Measurements from ENCODE around the gene NTRK3. TPM values are rescaled to one million over a fixed set of nuclear protein-coding genes. Genes with fewer than 3 reads are reported as not detected.

NTRK3 gene
- polyA plus RNA-seq, 1 donor from 2014 or later, result 42.7 TPM

DNA sequence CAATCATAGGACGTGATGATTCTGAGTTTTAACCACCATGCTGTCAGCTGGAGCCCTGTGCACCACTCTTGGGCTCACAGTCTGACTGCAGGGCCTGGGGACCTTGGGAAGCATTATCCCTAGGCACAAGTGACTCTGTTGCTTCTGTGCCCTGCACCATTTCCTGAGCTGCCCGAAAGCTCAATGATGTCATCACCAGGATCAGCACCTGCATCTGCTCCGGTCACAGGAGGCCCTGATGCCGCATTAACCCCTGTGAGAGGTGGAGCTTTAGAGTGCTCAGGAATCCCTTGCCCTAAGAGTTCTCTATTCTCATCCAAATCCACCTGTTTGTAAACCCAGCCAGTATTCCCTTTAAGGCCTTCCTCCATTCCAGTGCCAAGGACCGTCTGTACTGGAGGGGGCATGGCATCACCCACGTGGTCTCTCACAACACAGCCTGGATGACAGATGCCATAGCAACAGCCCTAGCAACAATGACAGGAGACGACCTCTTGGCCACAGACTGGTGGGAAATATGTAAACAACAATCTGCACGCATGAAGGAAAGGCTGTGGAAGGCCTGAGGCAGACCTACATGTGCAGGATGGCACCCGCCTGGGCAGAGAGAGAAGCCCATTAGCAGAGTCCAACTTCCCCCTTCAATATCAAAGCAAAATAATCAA lies 37.9 kb downstream of the NTRK3 start:
- Histone ChIP-seq H3K9ac (ENCODE audit: low read length) (no peak overlapping the region), H3K4me2 (ENCODE audit: low read length) (no peak overlapping the region), H3K36me3 (ENCODE audit: insufficient read depth, low read length) (no peaks in the 10 kb centered on the region), H3K4me3 (ENCODE audit: low read length) (no peak overlapping the region), H3F3A (ENCODE audit: insufficient read depth, low read length, poor library complexity, severe bottlenecking) (no peaks in the 10 kb centered on the region), H4K20me1 (ENCODE audit: insufficient read depth) (peaks cover 10% of the 10 kb centered on the region), H3K27ac (ENCODE audit: low read length) (no peak overlapping the region), H3K27me3 (ENCODE audit: insufficient read depth, low read depth, low read length) (no peaks in the 10 kb centered on the region), H2AFZ (ENCODE audit: low read depth, low read length) (no peak overlapping the region), H3K79me2 (replicated peaks; ENCODE audit: insufficient read depth, low read length) (peaks cover 4% of the 10 kb centered on the region), H3K9me3 (ENCODE audit: low read length) (no peaks in the 10 kb centered on the region), H3K9me2 (ENCODE audit: insufficient read depth, low read length) (no peaks in the 10 kb centered on the region)
- no peak for TF ChIP-seq MXI1 (conservative IDR thresholded peaks at IDR 0.05; ENCODE audit: poor library complexity, severe bottlenecking)
- no peak for TF ChIP-seq EZH2 (IDR thresholded peaks at IDR 0.05; ENCODE audit: borderline replicate concordance, insufficient read depth, low read length, poor library complexity, severe bottlenecking)
- TF ChIP-seq POLR2AphosphoS5 (IDR thresholded peaks at IDR 0.05), result no peak
- no peak for TF ChIP-seq CTCF (IDR thresholded peaks at IDR 0.05; ENCODE audit: poor library complexity, severe bottlenecking)
- TF ChIP-seq TAF1 (IDR thresholded peaks at IDR 0.05; ENCODE audit: low read depth), result no peak
- no peak for TF ChIP-seq EP300 (conservative IDR thresholded peaks at IDR 0.05; ENCODE audit: poor library complexity, severe bottlenecking)
- TF ChIP-seq REST (IDR thresholded peaks at IDR 0.05; ENCODE audit: borderline replicate concordance), result no peak
- TF ChIP-seq RAD21 (conservative IDR thresholded peaks at IDR 0.05), result no peak
- TF ChIP-seq SMC3 (conservative IDR thresholded peaks at IDR 0.05; ENCODE audit: poor library complexity), result no peak

DNA sequence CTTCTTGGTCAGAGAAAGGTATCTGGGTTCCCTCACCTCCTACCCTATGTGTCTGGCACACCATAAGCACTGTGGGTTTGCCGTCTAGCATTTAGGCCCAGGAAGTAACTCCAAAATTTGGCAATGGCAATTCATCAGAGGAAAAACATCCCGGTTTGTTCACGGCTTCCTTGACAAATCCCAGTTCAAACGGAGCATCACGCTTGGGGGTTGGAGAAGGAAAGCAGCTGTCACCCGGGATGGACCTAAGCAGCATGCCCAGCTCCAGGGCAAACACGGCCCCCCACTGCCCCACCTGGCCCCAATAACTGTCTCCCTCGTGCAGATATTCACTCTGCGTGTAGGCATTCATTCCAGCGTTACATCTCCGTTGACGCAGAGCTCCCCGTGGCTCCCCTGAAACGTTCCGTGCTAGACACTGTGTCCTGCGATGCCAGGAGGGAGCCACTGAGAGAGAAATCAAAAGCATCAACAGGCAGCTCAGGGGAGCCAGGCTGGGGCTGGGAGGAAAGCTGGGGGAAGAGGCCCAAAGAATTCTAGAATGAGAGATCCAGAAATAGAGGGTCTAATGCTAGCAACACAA lies 41.4 kb downstream of the NTRK3 start:
- H3K27me3 ChIP-seq (ENCODE audit: insufficient read depth, low read depth, low read length), result no peaks in the 10 kb centered on the region
- no peak overlapping the region for H3K27ac ChIP-seq (ENCODE audit: low read length)
- H3K9me2 ChIP-seq (ENCODE audit: insufficient read depth, low read length), result no peaks in the 10 kb centered on the region
- TF ChIP-seq EZH2 (IDR thresholded peaks at IDR 0.05; ENCODE audit: borderline replicate concordance, insufficient read depth, low read length, poor library complexity, severe bottlenecking), result no peak
- no peak overlapping the region for H3K4me3 ChIP-seq (ENCODE audit: low read length)
- H4K20me1 ChIP-seq (ENCODE audit: insufficient read depth), result no peaks in the 10 kb centered on the region
- peaks cover 4% of the 10 kb centered on the region for H3K79me2 ChIP-seq (replicated peaks; ENCODE audit: insufficient read depth, low read length)
- H3K4me2 ChIP-seq (ENCODE audit: low read length), result no peak overlapping the region
- H3K9ac ChIP-seq (ENCODE audit: low read length), result no peak overlapping the region
- no peaks in the 10 kb centered on the region for H3K9me3 ChIP-seq (ENCODE audit: low read length)
- no peaks in the 10 kb centered on the region for H3K36me3 ChIP-seq (ENCODE audit: insufficient read depth, low read length)
- no peaks in the 10 kb centered on the region for H3F3A ChIP-seq (ENCODE audit: insufficient read depth, low read length, poor library complexity, severe bottlenecking)
- H2AFZ ChIP-seq (ENCODE audit: low read depth, low read length), result no peak overlapping the region

Data from neural cell (in vitro differentiated cells).